Right lobe of liver (tissue), 6 donors: Measurements from ENCODE around the gene DLG5. TPM values are rescaled to one million over a fixed set of nuclear protein-coding genes. Genes with fewer than 3 reads are reported as not detected.
A peak's percentile ranks its signal among the peaks of the same experiment; 100 is the strongest.

Experiments used
- ATAC-seq, 4 donors: fragments of 200-7000 bp; cut with Tn5 transposase; one replicate each; pipeline ENCODE4 v1.9.1; 2020; ENCODE audit warnings: mild to moderate bottlenecking in 4 of 4, moderate library complexity in 4 of 4
- DNase-seq, 3 donors: peaks; one replicate each; pipeline ENCODE4 v3.0.0-alpha.2; 2020
- H3K27ac ChIP-seq, 3 donors: fragments of 200-600 bp; one replicate each; pipeline ENCODE4 v1.8.0; 2022
- H3K27me3 ChIP-seq, 2 donors: fragments of 200-600 bp; one replicate each; pipeline ENCODE4 v1.8.0; 2022
- H3K36me3 ChIP-seq, 4 donors: fragments of 200-600 bp; sonication (generic) in 1 of 4; one replicate each; pipeline versions ENCODE4 v1.5.1 to v1.8.0; 2017 to 2022; ENCODE audit warnings: control low read depth in 1 of 4
- H3K4me1 ChIP-seq, 4 donors: fragments of 200-600 bp; sonication (generic) in 1 of 4; one replicate each; pipeline versions ENCODE4 v1.5.1 to v1.8.0; 2017 to 2022; ENCODE audit warnings: control low read depth in 1 of 4
- H3K4me3 ChIP-seq, 3 donors: fragments of 200-600 bp; one replicate each; pipeline ENCODE4 v1.8.0; 2022
- H3K9me3 ChIP-seq, 4 donors: fragments of 200-600 bp; sonication (generic) in 1 of 4; one replicate each; pipeline versions ENCODE4 v1.5.1 to v1.8.0; 2017 to 2022; ENCODE audit warnings: control low read depth in 1 of 4
- CTCF ChIP-seq, 4 donors: fragments of 200-600 bp in 3 of 4; fragments of 450-650 bp in 1 of 4; IDR thresholded peaks; one replicate each; pipeline versions ENCODE4 v1.5.1 to v1.8.0; 2016 to 2022; ENCODE audit warnings: antibody characterized with exemption in 4 of 4, mild to moderate bottlenecking in 2 of 4
- POLR2A ChIP-seq: fragments of 450-650 bp; IDR thresholded peaks from one replicate; pipeline ENCODE4 v1.6.1; 2017; ENCODE audit warnings: antibody characterized with exemption, mild to moderate bottlenecking
- WGBS: methylation state at CpG from one replicate; pipeline ENCODE4 v1.1.6; 2018; ENCODE audit warnings: low coverage, low lambda C conversion rate; ENCODE audit not compliant: insufficient coverage; ENCODE audit errors: missing lambda C conversion rate; 5-methylcytosine and 5-hydroxymethylcytosine counted together
- intact Hi-C, 2 donors: fragments of 100-400 bp; cut with DNase I; formaldehyde crosslinking; loops; one replicate each; pipeline versions ENCODE4 v1.11.2 to v1.14.1; 2022
- total RNA-seq, 6 experiments: library from RNA; depleted of rRNA in 2 of 6; stranded (reverse); fragments of >200 nt in 2 of 6; fragmentation: NEBNext Ultra II Directional in 3 of 6; extraction: Animal tissue kit (Norgen Biotek cat#: 25700) in 3 of 6; gene quantifications; one replicate each; pipeline versions ENCODE4 v1.1.0 to v1.2.4, GENCODE V29; 2016 to 2023
- donor health status: DM: no; HTN: yes; CAD: no.
- donor health status: DM: no; HTN: no; CAD: no.
- donor health status: DM: no; HTN: no; CAD: no.
- donor health status: DM: no; HTN: yes; CAD: no.
- donor health status: DM: no; HTN: yes; CAD: no.

The DLG5 gene
- total RNA-seq, 6 experiments from 2014 or later, result 5.6 to 8.8 (median 7.6) TPM

GRCh38 chr10:77905781-77906180, 20.8 kb downstream of the DLG5 start:
- no peak for TF ChIP-seq POLR2A
- TF ChIP-seq CTCF (IDR thresholded peaks at IDR 0.05), result no peak
- DNase-seq, result no peak
- Histone ChIP-seq H3K27ac (no peak overlapping the region), H3K4me3 (no peak overlapping the region), H3K4me1 (peaks cover 0 to 37% (median 14%) of the 10 kb centered on the region in 4 donors), H3K27me3 (no peaks in the 10 kb centered on the region), H3K36me3 (no peaks in the 10 kb centered on the region), H3K9me3 (no peaks in the 10 kb centered on the region)
- intact Hi-C loops, result no loop called here
- 82% methylated on average over 1 of the region's 1 CpG for WGBS
- ATAC-seq, result no peak

DNA sequence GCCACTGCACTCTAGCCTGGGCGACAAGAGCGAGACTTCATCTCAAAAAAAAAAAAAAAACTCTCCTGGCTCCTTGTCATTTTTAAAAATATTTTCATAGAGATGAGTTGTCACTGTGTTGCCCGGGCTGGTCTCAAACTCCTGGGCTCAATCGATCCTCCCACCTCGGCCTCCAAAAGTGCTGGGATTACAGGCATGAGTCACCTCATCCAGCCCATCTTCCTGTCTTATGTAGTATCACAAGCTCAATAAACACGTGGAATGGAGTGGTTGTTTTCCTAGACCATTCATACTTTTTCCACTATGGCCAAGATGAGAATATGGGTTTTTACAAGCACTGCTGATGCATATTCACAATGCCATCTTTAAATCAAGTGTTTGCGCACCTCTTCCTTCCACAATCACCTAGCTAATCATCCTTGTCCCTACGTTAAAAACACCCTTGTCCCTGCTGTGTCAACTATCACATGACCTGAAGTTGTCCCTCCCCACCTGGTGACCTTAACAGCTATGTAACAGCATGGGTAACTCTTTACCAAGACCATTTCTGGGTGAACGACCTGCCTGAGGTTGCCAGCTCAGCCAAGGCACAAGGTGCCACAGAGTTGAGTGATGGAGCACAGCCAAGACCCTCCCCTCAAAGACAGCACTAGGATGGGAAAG, 21.3 kb downstream of the DLG5 start:
- Histone ChIP-seq H3K36me3 (no peaks in the 10 kb centered on the region), H3K4me3 (no peak overlapping the region), H3K27ac (no peak overlapping the region), H3K27me3 (no peaks in the 10 kb centered on the region), H3K9me3 (no peaks in the 10 kb centered on the region), H3K4me1 (peaks cover 0 to 31% (median 11%) of the 10 kb centered on the region in 4 donors)
- DNase-seq (no peak), ATAC-seq (peak in 1 of 4 donors; percentile 12)
- WGBS, result 78% methylated on average over 9 of the region's 9 CpGs
- intact Hi-C loops, result no loop called here
- TF ChIP-seq POLR2A, result no peak
- no peak for TF ChIP-seq CTCF (IDR thresholded peaks at IDR 0.05)

DNA sequence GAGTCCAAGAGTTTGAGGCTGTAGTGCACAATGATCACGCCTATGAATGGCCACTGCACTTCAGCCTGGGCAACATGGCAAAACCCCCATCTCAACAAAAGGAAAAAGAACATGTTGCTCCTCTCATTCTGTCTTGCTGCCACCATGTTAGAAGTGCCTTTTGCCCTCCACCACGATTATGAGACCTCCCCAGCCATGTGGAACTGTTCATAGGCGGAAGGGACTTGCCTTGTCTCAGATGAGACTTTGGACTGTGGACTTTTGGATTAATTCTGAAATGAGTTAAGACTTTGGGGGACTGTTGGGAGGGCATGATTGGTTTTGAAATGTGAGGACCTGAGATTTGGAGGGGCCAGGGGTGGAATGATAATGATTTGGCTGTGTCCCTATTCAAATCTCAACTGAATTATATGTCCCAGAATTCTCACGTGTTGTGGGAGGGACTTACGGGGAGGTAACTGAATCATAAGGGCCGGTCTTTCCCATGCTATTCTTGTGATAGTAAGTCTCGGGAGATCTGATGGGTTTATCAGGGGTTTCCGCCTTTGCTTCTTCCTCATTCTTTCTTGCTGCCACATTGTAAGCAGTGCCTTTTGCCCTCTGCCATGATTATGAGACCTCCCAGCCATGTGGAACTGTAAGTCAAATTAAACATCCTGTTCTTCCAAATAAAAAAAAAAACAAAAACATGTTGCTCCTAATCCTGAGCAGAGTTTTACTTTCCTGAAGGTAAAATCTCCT, 22.3 kb downstream of the DLG5 start:
- peaks cover 0 to 26% (median 5%) of the 10 kb centered on the region in 4 donors for H3K4me1 ChIP-seq
- H3K27me3 ChIP-seq, result no peaks in the 10 kb centered on the region
- ATAC-seq, result no peak
- H3K27ac ChIP-seq, result no peak overlapping the region
- WGBS, result 78% methylated on average over 8 of the region's 8 CpGs
- H3K36me3 ChIP-seq, result no peaks in the 10 kb centered on the region
- intact Hi-C loops, result no loop called here
- no peak overlapping the region for H3K4me3 ChIP-seq
- no peak for DNase-seq
- H3K9me3 ChIP-seq, result no peaks in the 10 kb centered on the region
- TF ChIP-seq CTCF (IDR thresholded peaks at IDR 0.05), result no peak
- TF ChIP-seq POLR2A, result no peak

DNA sequence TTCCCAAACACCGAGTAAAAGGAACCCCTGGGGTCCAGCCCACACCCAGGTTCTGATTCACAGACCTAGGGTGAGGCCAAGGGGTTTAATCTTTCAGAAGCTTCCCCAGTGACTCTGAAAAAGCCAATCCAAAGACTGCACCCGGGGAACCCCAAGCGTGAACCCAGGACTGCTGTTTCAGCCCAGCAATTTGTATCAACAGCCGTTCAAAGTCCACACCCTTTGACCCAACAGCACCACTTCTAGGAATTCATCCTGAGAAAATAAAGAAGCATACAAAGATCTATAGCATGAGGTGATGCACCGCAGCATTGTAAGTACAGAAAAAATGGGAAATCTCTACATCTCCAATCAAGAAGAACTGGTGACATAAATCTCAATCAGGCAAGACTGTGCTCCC, 24.4 kb downstream of the DLG5 start:
- Histone ChIP-seq H3K9me3 (no peaks in the 10 kb centered on the region), H3K4me1 (peaks cover 0 to 36% (median 12%) of the 10 kb centered on the region in 4 donors), H3K27ac (peak overlapping the region in 1 of 3 donors; percentile 68), H3K4me3 (no peak overlapping the region), H3K36me3 (no peaks in the 10 kb centered on the region), H3K27me3 (no peaks in the 10 kb centered on the region)
- WGBS, result 46% methylated on average over 5 of the region's 5 CpGs
- no peak for DNase-seq
- TF ChIP-seq POLR2A (no peak), CTCF (IDR thresholded peaks at IDR 0.05) (no peak)
- intact Hi-C loops, result no loop called here
- ATAC-seq, result peak; percentile 45 to 62 (median 48)
